BLaER1 (cell line): ENCODE results near the gene HPCAL4.

Source experiments
- H3K27ac ChIP-seq: shearing (Covaris generic); formaldehyde crosslinking; 2 replicates; pipeline ENCODE4 v1.8.1; 2022
- H3K27me3 ChIP-seq: shearing (Covaris generic); formaldehyde crosslinking; 2 replicates; pipeline ENCODE4 v1.8.1; 2022
- H3K36me3 ChIP-seq: shearing (Covaris generic); formaldehyde crosslinking; 2 replicates; pipeline ENCODE4 v1.8.1; 2022
- H3K4me1 ChIP-seq: shearing (Covaris generic); formaldehyde crosslinking; 2 replicates; pipeline ENCODE4 v1.8.1; 2022
- H3K4me2 ChIP-seq: shearing (Covaris generic); formaldehyde crosslinking; 2 replicates; pipeline ENCODE4 v1.8.1; 2022
- H3K4me3 ChIP-seq: shearing (Covaris generic); formaldehyde crosslinking; 2 replicates; pipeline ENCODE4 v1.8.1; 2022
- H3K9ac ChIP-seq: shearing (Covaris generic); formaldehyde crosslinking; 2 replicates; pipeline ENCODE4 v1.8.1; 2022
- H3K9me3 ChIP-seq: shearing (Covaris generic); formaldehyde crosslinking; 2 replicates; pipeline ENCODE4 v1.8.1; 2022
- H4K20me1 ChIP-seq: shearing (Covaris generic); formaldehyde crosslinking; 2 replicates; pipeline ENCODE4 v1.8.1; 2022
- Cebpa-rat ChIP-seq: shearing (Covaris generic); IDR thresholded peaks from 2 replicates; pipeline ENCODE4 v1.8.1; 2022

HPCAL4 gene

GRCh38 chr1:39727221-39727931 is 36.1 kb upstream of the HPCAL4 start:
- Histone ChIP-seq H3K9ac (no peak overlapping the region), H4K20me1 (no peaks in the 10 kb centered on the region), H3K4me3 (no peak overlapping the region), H3K36me3 (no peaks in the 10 kb centered on the region), H3K4me1 (peaks cover 10% of the 10 kb centered on the region), H3K9me3 (no peaks in the 10 kb centered on the region; the same call in 1 of the 2 replicates), H3K27ac (no peak overlapping the region), H3K27me3 (peaks cover 13% of the 10 kb centered on the region), H3K4me2 (peak overlapping the region; percentile 54)
- TF ChIP-seq Cebpa-rat, result no peak

- Histone ChIP-seq H3K27me3 (peaks cover 13% of the 10 kb centered on the region), H3K4me3 (no peak overlapping the region), H3K4me1 (peaks cover 10% of the 10 kb centered on the region), H3K9me3 (no peaks in the 10 kb centered on the region; the same call in 1 of the 2 replicates), H3K27ac (no peak overlapping the region), H4K20me1 (no peaks in the 10 kb centered on the region), H3K9ac (no peak overlapping the region), H3K36me3 (no peaks in the 10 kb centered on the region), H3K4me2 (no peak overlapping the region)
- no peak for TF ChIP-seq Cebpa-rat
Observed at GRCh38 chr1:39726600-39726999, 35.4 kb upstream of the HPCAL4 start.

GRCh38 chr1:39722495-39722894 is 31.3 kb upstream of the HPCAL4 start:
- Histone ChIP-seq H3K36me3 (no peaks in the 10 kb centered on the region), H3K27ac (no peak overlapping the region), H3K9ac (no peak overlapping the region), H3K4me3 (no peak overlapping the region), H3K27me3 (peaks cover 4% of the 10 kb centered on the region), H3K4me1 (peaks cover 5% of the 10 kb centered on the region), H3K4me2 (no peak overlapping the region), H3K9me3 (no peaks in the 10 kb centered on the region; the same call in 1 of the 2 replicates), H4K20me1 (no peaks in the 10 kb centered on the region)
- TF ChIP-seq Cebpa-rat, result no peak

GRCh38 chr1:39721664-39722063 is 30.4 kb upstream of the HPCAL4 start:
- H3K4me1 ChIP-seq, result no peaks in the 10 kb centered on the region; the same call in 1 of the 2 replicates
- H3K9me3 ChIP-seq, result no peaks in the 10 kb centered on the region
- H3K4me2 ChIP-seq, result no peak overlapping the region
- H4K20me1 ChIP-seq, result no peaks in the 10 kb centered on the region
- H3K9ac ChIP-seq, result no peak overlapping the region
- no peaks in the 10 kb centered on the region for H3K27me3 ChIP-seq
- H3K36me3 ChIP-seq, result no peaks in the 10 kb centered on the region
- no peak overlapping the region for H3K4me3 ChIP-seq
- H3K27ac ChIP-seq, result no peak overlapping the region
- no peak for TF ChIP-seq Cebpa-rat

- Histone ChIP-seq H3K9me3 (no peaks in the 10 kb centered on the region), H3K27ac (no peak overlapping the region), H3K9ac (no peak overlapping the region), H3K27me3 (no peaks in the 10 kb centered on the region), H3K4me2 (no peak overlapping the region), H4K20me1 (no peaks in the 10 kb centered on the region), H3K4me1 (no peaks in the 10 kb centered on the region; the same call in 1 of the 2 replicates), H3K4me3 (no peak overlapping the region), H3K36me3 (no peaks in the 10 kb centered on the region)
- TF ChIP-seq Cebpa-rat, result no peak
Observed at GRCh38 chr1:39720094-39720999, 29.1 kb upstream of the HPCAL4 start.

- H3K4me2 ChIP-seq, result no peak overlapping the region
- H3K4me1 ChIP-seq, result peaks cover 6% of the 10 kb centered on the region
- no peak overlapping the region for H3K27ac ChIP-seq
- H4K20me1 ChIP-seq, result no peaks in the 10 kb centered on the region
- no peak for TF ChIP-seq Cebpa-rat
- no peak overlapping the region for H3K4me3 ChIP-seq
- H3K9ac ChIP-seq, result no peak overlapping the region
- no peaks in the 10 kb centered on the region for H3K36me3 ChIP-seq
- no peaks in the 10 kb centered on the region for H3K27me3 ChIP-seq
- no peaks in the 10 kb centered on the region for H3K9me3 ChIP-seq
Observed at GRCh38 chr1:39717809-39718208, 26.6 kb upstream of the HPCAL4 start.

GRCh38 chr1:39713557-39713956 is 22.3 kb upstream of the HPCAL4 start:
- no peak overlapping the region for H3K4me3 ChIP-seq
- no peak for TF ChIP-seq Cebpa-rat
- no peaks in the 10 kb centered on the region for H4K20me1 ChIP-seq
- no peaks in the 10 kb centered on the region for H3K9me3 ChIP-seq
- H3K36me3 ChIP-seq, result no peaks in the 10 kb centered on the region
- no peak overlapping the region for H3K4me2 ChIP-seq
- no peak overlapping the region for H3K9ac ChIP-seq
- H3K4me1 ChIP-seq, result peaks cover 6% of the 10 kb centered on the region
- H3K27ac ChIP-seq, result no peak overlapping the region
- H3K27me3 ChIP-seq, result no peaks in the 10 kb centered on the region

GRCh38 chr1:39711966-39712340 is 20.7 kb upstream of the HPCAL4 start:
- no peaks in the 10 kb centered on the region for H3K27me3 ChIP-seq
- no peaks in the 10 kb centered on the region for H4K20me1 ChIP-seq
- no peak overlapping the region for H3K27ac ChIP-seq
- no peak for TF ChIP-seq Cebpa-rat
- no peak overlapping the region for H3K4me3 ChIP-seq
- H3K4me1 ChIP-seq, result peaks cover 7% of the 10 kb centered on the region
- H3K4me2 ChIP-seq, result no peak overlapping the region
- H3K36me3 ChIP-seq, result no peaks in the 10 kb centered on the region
- H3K9me3 ChIP-seq, result no peaks in the 10 kb centered on the region
- no peak overlapping the region for H3K9ac ChIP-seq

GRCh38 chr1:39711104-39711965 is 20.1 kb upstream of the HPCAL4 start:
- H3K9ac ChIP-seq, result no peak overlapping the region
- TF ChIP-seq Cebpa-rat, result no peak
- no peaks in the 10 kb centered on the region for H3K27me3 ChIP-seq
- H3K4me1 ChIP-seq, result peaks cover 13% of the 10 kb centered on the region
- no peak overlapping the region for H3K4me2 ChIP-seq
- no peaks in the 10 kb centered on the region for H4K20me1 ChIP-seq
- no peaks in the 10 kb centered on the region for H3K36me3 ChIP-seq
- H3K9me3 ChIP-seq, result no peaks in the 10 kb centered on the region
- H3K27ac ChIP-seq, result no peak overlapping the region
- no peak overlapping the region for H3K4me3 ChIP-seq
